ENCODE measurements around the gene CD300LF.

GRCh38 chr17:74746922-74747321, 34.2 kb upstream of the CD300LF start:
- TF ChIP-seq POLR2A (IDR thresholded peaks at IDR 0.05), result no peak
- no peak for TF ChIP-seq CTCF (IDR thresholded peaks at IDR 0.05)
- TF ChIP-seq POLR2AphosphoS5 (IDR thresholded peaks at IDR 0.05), result no peak
- no peak for TF ChIP-seq EP300 (IDR thresholded peaks at IDR 0.05; ENCODE audit: low read depth)
